Measurements from ENCODE around the gene PEX14. TPM values are rescaled to one million over a fixed set of nuclear protein-coding genes. Genes with fewer than 3 reads are reported as not detected.

PEX14 gene
- total and polyA plus RNA-seq, 9 of the 15 experiments (the other 6 are each of a cell fraction or from before 2014, with no cell fraction given), result 2.6 to 45.7 (median 22.7) TPM

GRCh38 chr1:10430216-10431069, 44.3 kb upstream of the PEX14 start, which contains the start of gene CENPS (continued):
- TF ChIP-seq E2F4 (CRISPR knock-in tag; IDR thresholded peaks at IDR 0.05; ENCODE audit: low read depth) (peak; percentile 99), PPARD (CRISPR knock-in tag; IDR thresholded peaks at IDR 0.05) (no peak), GTF2E2 (tag; IDR thresholded peaks at IDR 0.05) (no peak; the same call in 1 of the 2 replicates), POLR3A (IDR thresholded peaks at IDR 0.05; ENCODE audit: borderline replicate concordance, extremely low read depth, insufficient read depth, insufficient read length) (no peak), SIN3B (IDR thresholded peaks at IDR 0.05; ENCODE audit: low read depth) (peak; percentile 93), HDAC3 (IDR thresholded peaks at IDR 0.05; ENCODE audit: borderline replicate concordance, partially characterized antibody) (no peak), ZMIZ1 (IDR thresholded peaks at IDR 0.05; ENCODE audit: low read depth in 2 of 2, low read length in 2 of 2) (peak in 1 of 2 experiments; percentile 70; a peak in 2 of 4 replicates), PCBP1 (IDR thresholded peaks at IDR 0.05; ENCODE audit: low read depth, low read length, poor library complexity, severe bottlenecking) (no peak), ZNF134 (CRISPR knock-in tag; conservative IDR thresholded peaks at IDR 0.05) (peak; percentile 60; the same call in 1 of the 2 replicates), FOXK1 (CRISPR knock-in tag; IDR thresholded peaks at IDR 0.05; ENCODE audit: borderline replicate concordance) (peak; percentile 45; the same call in 1 of the 2 replicates), DNMT1 (IDR thresholded peaks at IDR 0.05) (no peak), MXD1 (CRISPR knock-in tag; IDR thresholded peaks at IDR 0.05; ENCODE audit: borderline replicate concordance, poor library complexity, severe bottlenecking) (no peak), CCNT2 (IDR thresholded peaks at IDR 0.05; ENCODE audit: borderline replicate concordance, extremely low read depth, insufficient read length, low read depth, low read length) (peak; percentile 86), SOX6 (IDR thresholded peaks at IDR 0.05) (peak; percentile 74), XRCC5 (IDR thresholded peaks at IDR 0.05; ENCODE audit: low read depth, low read length) (peak; percentile 93), ZEB2 (IDR thresholded peaks at IDR 0.05) (no peak), C11orf30 (IDR thresholded peaks at IDR 0.05; ENCODE audit: low read depth) (peak; percentile 91), ZNF444 (CRISPR knock-in tag; IDR thresholded peaks at IDR 0.05) (no peak), NFYB (IDR thresholded peaks at IDR 0.05; ENCODE audit: extremely low read depth, insufficient read length) (no peak), MTA1 (IDR thresholded peaks at IDR 0.05; ENCODE audit: borderline replicate concordance) (no peak), ZNF780A (CRISPR knock-in tag; IDR thresholded peaks at IDR 0.05) (no peak), MECOM (CRISPR knock-in tag; IDR thresholded peaks at IDR 0.05) (0 out of 2 replicates have a peak, but pooled peaks have one; percentile 44), HNRNPH1 (optimal IDR thresholded peaks at IDR 0.05; ENCODE audit: low read depth, low read length) (no peak)
